Transverse colon (tissue), 4 donors: ENCODE data around the gene FOXO1. TPM values are rescaled to one million over a fixed set of nuclear protein-coding genes. Genes with fewer than 3 reads are reported as not detected.
A peak's percentile ranks its signal among the peaks of the same experiment; 100 is the strongest.

Experiments
- DNase-seq: peaks from one replicate; pipeline ENCODE4 v3.0.0-alpha.2; 2019
- H3K27ac ChIP-seq, 4 donors: fragments of 200-600 bp; sonication (generic); 2 replicates each; pipeline ENCODE4 v1.5.1; 2016 to 2018; ENCODE audit warnings: inconsistent platforms in 4 of 4
- H3K27me3 ChIP-seq: fragments of 200-600 bp; sonication (generic); 2 replicates; pipeline ENCODE4 v1.5.1; 2017; ENCODE audit warnings: inconsistent platforms
- H3K36me3 ChIP-seq, 4 donors: fragments of 200-600 bp; sonication (generic); 2 replicates each; pipeline ENCODE4 v1.5.1; 2017 to 2019; ENCODE audit warnings: inconsistent platforms in 4 of 4
- H3K4me1 ChIP-seq, 4 donors: fragments of 200-600 bp; sonication (generic); 2 replicates each; pipeline ENCODE4 v1.5.1; 2017 to 2020; ENCODE audit warnings: inconsistent platforms in 4 of 4
- H3K4me3 ChIP-seq, 4 donors: fragments of 200-600 bp; sonication (generic); 1 replicate in 1 of 4; 2 replicates in 3 of 4; pipeline versions ENCODE4 v1.5.1 to v1.6.1; 2017 to 2019; ENCODE audit warnings: inconsistent platforms in 4 of 4
- H3K9me3 ChIP-seq, 2 donors: fragments of 200-600 bp; sonication (generic); 2 replicates each; pipeline ENCODE4 v1.5.1; 2017 to 2019; ENCODE audit warnings: inconsistent platforms in 2 of 2
- CTCF ChIP-seq, 5 experiments: fragments of 200-600 bp in 3 of 5; fragments of 450-650 bp in 2 of 5; sonication (generic) in 3 of 5; IDR thresholded peaks; 1 replicate in 2 of 5; 2 replicates in 3 of 5; pipeline ENCODE4 v1.5.1; 2016 to 2017; ENCODE audit warnings: antibody characterized with exemption in 5 of 5, inconsistent platforms in 3 of 5, mild to moderate bottlenecking in 2 of 5, moderate library complexity in 1 of 5
- EP300 ChIP-seq: sonication (generic); formaldehyde crosslinking; IDR thresholded peaks from one replicate; pipeline ENCODE4 v1.6.1; 2017; ENCODE audit warnings: antibody characterized with exemption, low read depth
- POLR2A ChIP-seq: fragments of 450-650 bp; IDR thresholded peaks from one replicate; pipeline ENCODE4 v1.6.1; 2016; ENCODE audit warnings: antibody characterized with exemption, mild to moderate bottlenecking, moderate library complexity
- POLR2AphosphoS5 ChIP-seq, 3 donors: sonication (generic); formaldehyde crosslinking; IDR thresholded peaks; one replicate each; pipeline ENCODE4 v1.6.1; 2016; ENCODE audit warnings: antibody characterized with exemption in 3 of 3
- WGBS, 2 donors: methylation state at CpG; one replicate each; pipeline ENCODE4 v1.1.5; 2018; ENCODE audit warnings: low coverage in 1 of 2; 5-methylcytosine and 5-hydroxymethylcytosine counted together
- in situ Hi-C, 4 donors: fragments of 200-750 bp; cut with MboI; loops; one replicate each; pipeline versions ENCODE4 v1.15.0 to v1.15.1; 2017; ENCODE audit warnings: low sequenced_read_pairs in 3 of 4, low pct_ligation_motif_present in 1 of 4, low pct_unique_long_range_greater_than_20kb in 1 of 4
- intact Hi-C: fragments of 100-400 bp; cut with DNase I; formaldehyde crosslinking; loops from one replicate; pipeline ENCODE4 v1.15.1; 2023; ENCODE audit warnings: low total_unique reads
- total RNA-seq, 4 donors: library from RNA; depleted of rRNA; stranded (reverse); fragments of >200 nt; gene quantifications; one replicate each; pipeline ENCODE4 v1.1.0, GENCODE V29; 2016

FOXO1 gene
- total RNA-seq, 4 donors from 2014 or later, result 19.1 to 48.9 (median 38.3) TPM

DNA sequence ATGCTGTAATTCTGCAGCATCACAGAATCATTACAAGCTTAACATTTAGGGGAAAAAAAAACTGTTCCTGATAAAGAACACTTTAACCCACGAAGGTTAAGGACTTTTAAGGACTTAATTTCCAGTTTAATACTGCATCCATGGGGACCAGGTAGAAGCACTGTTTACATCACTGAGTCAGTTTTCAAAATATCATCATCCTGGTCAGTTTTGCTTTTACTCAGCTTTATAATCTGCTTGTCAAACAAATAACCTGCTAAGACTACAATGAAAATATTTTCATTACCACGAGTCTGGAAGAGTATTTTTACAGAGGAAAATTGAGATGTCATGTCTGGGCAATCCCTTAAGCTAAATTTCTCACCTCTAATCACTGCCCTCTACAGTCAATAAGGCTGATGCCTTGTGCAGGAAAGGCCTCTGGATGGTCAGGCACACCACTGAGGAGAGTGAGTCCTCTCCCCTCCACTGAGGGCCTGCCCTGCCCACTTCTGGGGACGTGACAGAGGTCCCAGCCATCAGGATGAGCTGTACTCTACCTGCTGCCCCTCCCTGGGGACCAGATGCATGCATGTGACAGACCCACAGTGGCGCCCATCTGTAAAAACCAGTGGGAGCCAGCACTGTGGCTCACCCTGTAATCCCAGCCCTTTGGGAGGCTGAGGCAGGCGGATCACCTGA is 31.0 kb downstream of the FOXO1 start:
- peaks cover 29 to 83% (median 41%) of the 10 kb centered on the region in 4 donors for H3K4me1 ChIP-seq

DNA sequence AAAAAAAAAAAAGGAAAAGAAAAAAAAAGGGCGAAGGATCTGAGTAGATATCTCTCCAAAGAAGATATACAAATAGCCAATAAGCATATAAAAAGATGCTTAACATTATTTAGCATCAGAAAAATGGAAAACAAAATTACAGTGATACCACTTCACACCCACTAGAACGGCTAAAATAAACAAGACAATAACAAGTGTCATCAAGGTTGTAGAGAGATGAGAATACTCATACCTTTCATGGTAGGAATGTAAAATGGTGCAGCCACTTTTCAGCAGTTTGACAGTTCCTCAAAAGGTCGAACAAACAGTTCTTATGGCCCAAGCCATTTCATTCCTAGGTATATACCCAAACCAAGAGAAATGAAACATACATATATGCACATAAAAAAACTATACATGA is 33.5 kb downstream of the FOXO1 start:
- Histone ChIP-seq H3K4me1 (peaks cover 7 to 70% (median 24%) of the 10 kb centered on the region in 4 donors), H3K27ac (no peak overlapping the region), H3K9me3 (no peaks in the 10 kb centered on the region), H3K27me3 (no peaks in the 10 kb centered on the region), H3K4me3 (no peak overlapping the region), H3K36me3 (no peaks in the 10 kb centered on the region)
- WGBS, 2 donors, result 87 to 93% methylated on average over 3 of the region's 3 CpGs
- in situ Hi-C loops (no loop called here), intact Hi-C loops (no loop called here)
- TF ChIP-seq CTCF (IDR thresholded peaks at IDR 0.05), result no peak
- DNase-seq, result no peak

More for the DNA sequence above, 31.0 kb downstream of the FOXO1 start:
- Histone ChIP-seq H3K27me3 (no peaks in the 10 kb centered on the region), H3K9me3 (no peaks in the 10 kb centered on the region), H3K36me3 (no peaks in the 10 kb centered on the region), H3K4me3 (no peak overlapping the region), H3K27ac (no peak overlapping the region)
- intact Hi-C loops (no loop called here), in situ Hi-C loops (no loop called here)
- no peak for DNase-seq
- no peak for TF ChIP-seq POLR2AphosphoS5 (IDR thresholded peaks at IDR 0.05)
- TF ChIP-seq EP300, result no peak
- no peak for TF ChIP-seq CTCF (IDR thresholded peaks at IDR 0.05)
- TF ChIP-seq POLR2A, result no peak
- 57% methylated on average over 3 to 5 of the region's 5 CpGs for WGBS, 2 donors

DNA sequence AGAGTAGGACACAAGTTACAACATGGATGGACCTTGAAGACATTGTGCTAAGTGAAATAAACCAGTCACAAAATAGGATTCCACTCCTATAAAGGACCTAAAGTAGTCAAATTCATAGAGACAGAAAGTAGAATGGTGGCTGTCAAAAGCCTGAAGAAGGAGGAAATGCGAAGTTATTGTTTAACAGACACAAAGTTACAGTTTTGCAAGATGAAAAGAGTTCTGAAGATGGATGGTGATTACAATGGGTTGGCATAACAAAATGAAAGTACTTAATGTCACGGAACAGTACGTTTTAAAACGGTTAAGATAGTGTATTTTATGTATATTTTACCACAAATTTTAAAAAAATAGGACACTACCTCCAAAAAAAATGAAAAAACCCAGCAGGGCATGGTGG is 34.8 kb downstream of the FOXO1 start:
- H3K27ac ChIP-seq, result peak overlapping the region in 1 of 4 donors; percentile 7
- DNase-seq, result no peak
- no peak overlapping the region for H3K4me3 ChIP-seq
- intact Hi-C loops, result no loop called here
- no peaks in the 10 kb centered on the region for H3K9me3 ChIP-seq
- H3K36me3 ChIP-seq, result no peaks in the 10 kb centered on the region
- WGBS, 2 donors, result 61 to 69% methylated on average over 4 of the region's 4 CpGs
- peaks cover 6 to 67% (median 22%) of the 10 kb centered on the region in 4 donors for H3K4me1 ChIP-seq
- TF ChIP-seq POLR2A (no peak), POLR2AphosphoS5 (IDR thresholded peaks at IDR 0.05) (no peak), CTCF (IDR thresholded peaks at IDR 0.05) (no peak), EP300 (no peak)
- in situ Hi-C loops, result no loop called here
- H3K27me3 ChIP-seq, result no peaks in the 10 kb centered on the region

GRCh38 chr13:40629678-40630384 is 36.6 kb downstream of the FOXO1 start:
- Histone ChIP-seq H3K27me3 (no peaks in the 10 kb centered on the region), H3K36me3 (no peaks in the 10 kb centered on the region), H3K27ac (peak overlapping the region in 3 of 4 donors; percentile 43 to 56 (median 50)), H3K4me3 (no peak overlapping the region), H3K4me1 (peaks cover 17 to 71% (median 30%) of the 10 kb centered on the region in 4 donors), H3K9me3 (no peaks in the 10 kb centered on the region)
- TF ChIP-seq EP300 (no peak), CTCF (IDR thresholded peaks at IDR 0.05) (no peak), POLR2A (no peak), POLR2AphosphoS5 (IDR thresholded peaks at IDR 0.05) (no peak)
- no peak for DNase-seq
- intact Hi-C loops (no loop called here), in situ Hi-C loops (no loop called here)
- 68 to 71% methylated on average over 3 of the region's 3 CpGs for WGBS, 2 donors
